Left colon (tissue), 2 donors: Measurements from ENCODE around the gene MAD1L1. TPM values are rescaled to one million over a fixed set of nuclear protein-coding genes. Genes with fewer than 3 reads are reported as not detected.

ENCODE experiments used
- ATAC-seq: fragments of 200-7000 bp; cut with Tn5 transposase; one replicate; pipeline ENCODE4 v1.9.1; 2020; ENCODE audit warnings: mild to moderate bottlenecking, moderate library complexity
- DNase-seq, 2 donors: peaks; one replicate each; pipeline ENCODE4 v3.0.0-alpha.2; 2020
- intact Hi-C, 2 donors: fragments of 100-400 bp; cut with DNase I in 1 of 2; cut with micrococcal nuclease in 1 of 2; formaldehyde crosslinking; loops; one replicate each; pipeline versions ENCODE4 v1.11.2 to v1.14.0; 2022; cut with DNase I, micrococcal nuclease
- total RNA-seq, 2 donors: library from RNA; stranded (reverse); fragmentation: NEBNext Ultra II Directional; extraction: Animal tissue kit (Norgen Biotek cat#: 25700); gene quantifications; one replicate each; pipeline ENCODE4 v1.2.1, GENCODE V29; 2021
- donor health status: DM: no; HTN: no; CAD: no.
- donor health status: DM: yes; HTN: yes; CAD: no.

Gene MAD1L1
- total RNA-seq, 2 donors from 2014 or later = 22.1 to 28.2 TPM

DNA sequence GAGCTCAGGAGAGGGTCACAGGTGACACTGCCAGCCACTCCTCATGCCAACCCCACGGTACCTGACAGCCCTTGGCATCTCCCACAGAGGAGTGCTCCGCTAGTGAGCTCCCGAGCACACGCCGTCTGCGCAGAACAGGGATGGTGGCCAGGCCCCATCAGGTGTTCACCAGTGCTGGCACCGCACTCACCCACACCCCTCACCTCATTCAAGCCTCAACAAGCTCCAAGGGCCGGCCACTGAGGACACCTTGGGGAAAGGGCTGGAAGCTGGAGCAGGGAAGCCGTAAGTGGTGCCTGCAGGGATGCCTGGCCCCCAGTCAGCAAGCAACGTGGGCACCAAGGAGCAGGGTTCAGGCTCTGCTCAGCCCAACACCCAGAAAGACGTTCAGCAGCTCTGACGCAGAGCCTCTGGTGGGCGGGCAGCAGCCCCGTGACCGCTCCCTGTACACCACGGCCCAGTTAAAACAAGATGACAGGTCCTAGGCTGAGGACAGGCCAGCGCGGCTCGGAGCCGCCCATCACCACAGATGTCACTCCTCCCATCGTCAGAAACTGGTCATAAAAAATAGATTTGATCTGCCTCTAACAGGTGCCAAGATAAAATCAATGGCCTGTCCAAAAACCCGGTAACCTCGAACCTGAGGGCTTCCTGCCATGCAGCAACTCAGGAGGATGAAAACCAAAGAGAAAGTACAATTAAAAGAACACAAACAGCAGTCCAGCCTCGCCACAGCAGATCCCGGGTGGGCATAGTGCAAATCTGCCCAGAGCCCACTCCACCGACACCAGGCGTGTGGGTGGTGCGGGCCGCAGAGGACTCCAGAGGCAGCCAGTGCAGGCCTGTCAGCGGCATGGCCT is 275.9 kb downstream of the MAD1L1 start:
- intact Hi-C loops = no loop called here
- DNase-seq = no peak
- no peak for ATAC-seq

DNA sequence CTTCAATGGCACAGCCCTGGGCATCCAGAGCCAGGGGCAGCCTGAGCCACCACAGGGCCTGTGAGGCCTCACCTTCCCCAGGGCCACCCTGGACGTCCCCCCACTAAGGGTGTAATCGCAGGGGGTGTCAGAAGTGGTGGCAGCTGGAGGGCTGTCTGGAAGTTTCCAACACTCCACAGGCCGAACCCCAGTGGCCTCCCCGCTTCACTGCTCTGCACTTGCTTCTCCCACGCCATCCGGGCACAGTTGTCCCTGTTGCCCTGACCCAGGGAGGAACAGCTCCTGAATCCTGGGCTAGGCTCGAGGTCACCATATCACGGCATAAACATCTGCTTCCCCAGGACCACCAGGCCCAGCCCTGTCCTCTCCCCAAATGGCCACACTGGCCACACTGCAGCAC is 276.6 kb downstream of the MAD1L1 start:
- no peak for DNase-seq
- intact Hi-C loops = no loop called here
- ATAC-seq = no peak

DNA sequence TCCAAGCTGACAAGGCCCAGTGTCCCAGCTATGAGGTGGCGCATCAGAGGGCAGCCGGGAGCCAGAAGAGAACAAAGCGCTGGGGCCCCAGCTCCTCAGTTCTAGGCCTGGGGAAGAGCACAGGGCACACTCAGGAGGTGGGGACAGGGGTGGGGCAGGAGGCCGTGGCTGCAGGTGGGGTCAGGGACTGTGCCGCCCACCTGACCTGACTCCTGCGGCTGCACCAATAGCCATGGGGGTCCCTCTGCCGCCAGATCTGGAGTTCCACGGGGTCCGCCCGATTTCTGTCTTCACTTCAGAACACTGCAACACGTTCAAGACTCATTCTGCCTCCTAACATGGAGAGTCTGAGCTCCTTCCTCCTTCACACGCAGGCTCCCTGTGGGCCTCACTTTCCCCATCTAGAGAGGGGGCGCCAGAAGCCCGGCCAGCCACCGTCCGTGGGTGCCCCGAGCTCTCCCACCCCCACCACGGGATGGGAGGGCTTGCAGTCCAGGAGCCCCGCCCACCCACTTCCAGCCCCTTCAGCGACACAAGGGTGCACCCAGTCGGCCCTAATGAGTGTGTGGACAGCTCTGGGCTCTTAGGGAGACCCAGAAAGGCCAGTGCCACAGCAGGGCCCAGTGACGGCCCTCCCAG is 278.3 kb downstream of the MAD1L1 start:
- intact Hi-C loops = no loop called here
- DNase-seq = no peak
- no peak for ATAC-seq

DNA sequence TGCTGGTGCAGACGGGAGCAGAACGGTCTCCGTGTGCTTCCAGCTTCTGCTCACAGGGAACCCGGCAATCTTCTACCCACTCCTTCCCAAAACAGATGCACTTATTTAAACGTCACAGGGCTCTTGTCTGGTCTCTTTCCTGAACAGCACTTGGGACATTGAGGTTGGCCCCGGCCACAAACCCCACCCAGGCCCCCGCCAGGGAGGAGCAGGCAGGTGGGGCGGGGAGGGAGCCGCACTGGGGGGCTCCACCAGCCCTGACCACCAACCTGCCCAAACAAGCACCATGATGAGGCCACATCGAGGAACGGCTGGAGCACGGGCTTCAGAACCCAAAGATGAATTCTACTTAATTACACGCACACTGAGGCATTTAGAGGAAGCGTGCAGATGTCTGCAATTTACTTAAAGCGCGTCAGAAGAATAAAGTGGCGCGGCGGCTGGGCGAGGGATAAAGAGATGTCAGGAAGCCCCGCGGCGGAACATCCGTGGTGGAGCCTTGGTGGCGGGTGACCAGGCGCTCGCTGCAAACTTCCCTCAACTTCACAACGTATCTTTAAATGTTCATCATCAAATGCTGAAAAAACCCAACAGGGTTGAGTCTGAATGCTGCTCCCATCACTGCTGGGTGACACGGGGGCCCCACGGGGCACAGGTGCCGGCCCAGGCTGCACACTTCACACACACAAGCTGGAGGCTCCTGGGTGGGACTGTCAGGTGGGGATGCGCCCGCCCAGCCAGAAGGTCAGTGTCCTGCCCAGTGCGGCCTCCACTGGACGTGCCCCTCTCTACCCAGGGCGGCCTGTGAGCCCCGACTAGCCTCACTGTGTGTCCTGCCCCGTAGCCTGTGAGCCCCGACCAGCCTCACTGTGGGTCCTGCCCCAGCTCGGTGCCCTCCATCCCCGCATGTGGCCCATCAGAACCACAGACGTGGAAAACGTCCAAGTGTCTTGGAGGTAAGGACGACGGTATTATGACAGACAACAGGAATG is 279.2 kb downstream of the MAD1L1 start:
- no peak for ATAC-seq
- no peak for DNase-seq
- intact Hi-C loops = no loop called here

DNA sequence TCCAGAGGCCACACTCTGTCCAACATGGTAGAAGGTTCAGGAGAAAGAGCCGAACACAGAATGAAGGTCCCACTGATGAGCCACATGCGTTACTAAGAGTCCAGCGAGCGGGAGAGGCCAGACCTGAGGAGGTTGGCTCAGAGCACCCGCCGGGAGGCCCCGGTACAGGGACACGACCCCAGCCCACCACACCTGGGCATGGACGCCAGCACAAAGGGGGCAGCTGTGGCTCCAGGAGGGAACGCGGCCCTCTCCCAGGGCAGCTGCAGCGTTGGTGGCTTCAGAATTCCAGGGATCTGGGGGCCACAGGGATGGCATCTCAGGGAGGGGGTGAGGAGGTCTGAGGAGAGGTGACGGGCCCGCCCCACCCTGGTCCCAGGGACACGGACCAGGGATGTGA is 280.0 kb downstream of the MAD1L1 start:
- no peak for DNase-seq
- no peak for ATAC-seq
- intact Hi-C loops = no loop called here

DNA sequence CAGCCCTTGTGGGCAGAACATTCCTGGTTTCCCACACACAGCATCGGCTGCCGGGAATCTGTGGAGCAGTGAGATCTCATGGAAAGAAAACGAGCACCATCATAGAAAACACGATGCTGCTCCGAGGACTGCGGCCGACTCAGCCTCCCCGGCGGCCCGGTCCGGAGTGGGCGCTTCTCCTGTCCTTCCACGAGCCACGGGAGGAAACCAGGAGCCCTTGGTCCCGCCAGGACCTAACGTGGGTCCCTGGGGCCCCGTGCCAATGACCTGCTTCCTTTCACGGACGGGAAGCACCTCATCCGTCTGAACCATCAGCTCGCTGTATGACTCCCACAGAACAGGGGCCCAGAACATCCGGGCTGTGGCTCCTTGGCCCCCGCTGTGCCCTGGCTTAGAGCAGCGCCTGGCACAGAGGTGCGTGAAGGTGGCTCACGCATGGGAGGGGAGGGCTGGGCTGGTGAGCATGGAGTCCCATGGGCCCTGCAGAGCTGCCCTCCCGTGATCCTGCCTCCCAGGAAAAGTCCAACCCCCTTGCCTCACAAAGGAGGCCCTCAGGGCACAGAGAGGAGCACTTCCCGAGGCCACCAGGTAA is 280.5 kb downstream of the MAD1L1 start:
- intact Hi-C loops = no loop called here
- no peak for DNase-seq
- ATAC-seq = no peak

DNA sequence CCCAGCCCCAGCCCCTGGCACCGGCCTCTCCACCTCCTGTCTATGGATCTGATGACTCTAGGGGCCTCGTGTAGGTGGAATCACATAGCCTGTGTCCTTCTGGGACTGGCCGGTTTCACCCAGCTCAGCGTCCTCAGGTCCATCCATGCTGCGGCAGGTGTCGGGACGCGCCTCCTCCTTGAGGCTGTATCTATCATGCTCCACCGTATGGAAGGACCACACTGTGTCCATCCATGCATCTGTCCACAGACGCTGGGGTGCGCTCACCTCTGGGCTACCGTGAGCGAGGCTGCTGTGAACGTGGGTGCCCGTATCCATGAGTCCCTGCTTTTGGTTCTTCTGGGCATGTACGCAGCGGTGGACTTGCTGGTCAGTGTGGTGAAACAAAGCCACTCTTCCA is 281.1 kb downstream of the MAD1L1 start:
- ATAC-seq = no peak

DNA sequence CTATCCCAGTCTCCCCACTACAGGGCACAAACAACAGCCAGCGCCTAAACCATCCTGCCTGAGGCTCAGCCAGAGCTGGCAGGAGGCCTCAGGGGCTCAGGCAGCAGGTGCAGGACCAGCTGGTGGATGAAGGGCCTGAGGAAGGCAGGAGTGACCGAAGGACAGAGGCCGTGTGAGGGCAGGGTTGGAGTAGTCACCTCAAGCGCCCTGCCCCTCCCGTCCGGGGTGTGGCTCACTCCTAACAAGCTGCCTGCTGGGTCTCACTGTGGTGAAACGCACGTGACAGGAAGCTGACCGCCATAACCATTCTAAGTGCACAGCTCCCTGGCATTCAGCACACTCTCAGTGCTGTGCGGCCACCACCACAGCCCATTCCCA is 281.6 kb downstream of the MAD1L1 start:
- peak; percentile 91 for ATAC-seq
- intact Hi-C loops = no loop called here
- DNase-seq = peak; percentile 60 to 72

More for the DNA sequence above, 281.1 kb downstream of the MAD1L1 start:
- intact Hi-C loops = no loop called here
- DNase-seq = no peak

DNA sequence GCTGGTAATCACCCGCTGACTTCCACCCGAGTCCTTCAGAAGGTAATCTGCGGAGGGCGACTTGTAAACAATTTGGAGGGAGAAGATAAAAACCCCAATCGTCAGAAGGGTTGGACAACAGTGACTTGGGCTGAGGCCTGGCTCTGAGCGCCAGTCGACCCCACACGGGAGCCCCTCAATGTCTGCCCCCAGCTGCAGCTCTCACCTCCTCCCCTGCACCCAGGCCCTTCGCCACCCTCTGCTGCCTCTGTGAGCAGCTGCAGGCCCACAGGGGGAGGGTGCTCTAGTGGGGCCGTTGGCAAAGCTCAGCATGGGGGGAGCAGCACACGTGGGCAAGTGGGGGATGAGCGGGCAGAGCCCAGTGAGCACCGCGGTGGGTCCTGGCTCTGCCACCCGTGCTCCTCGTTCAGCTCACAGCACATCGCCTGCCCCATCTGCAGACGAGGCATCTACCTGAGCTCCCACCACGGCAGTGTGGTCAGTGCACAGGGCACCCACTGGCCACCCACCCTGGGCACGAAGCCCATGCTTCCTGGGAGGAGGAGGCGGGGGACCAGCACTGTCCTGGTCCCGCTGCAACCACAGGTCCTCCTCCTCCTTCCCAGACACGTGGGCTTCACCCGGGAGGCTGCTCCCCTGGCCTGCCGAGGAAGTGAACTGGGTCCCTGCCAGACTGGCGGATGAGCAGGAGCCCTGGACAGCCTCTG is 282.1 kb downstream of the MAD1L1 start:
- ATAC-seq (no peak), DNase-seq (no peak)
- intact Hi-C loops = no loop called here

DNA sequence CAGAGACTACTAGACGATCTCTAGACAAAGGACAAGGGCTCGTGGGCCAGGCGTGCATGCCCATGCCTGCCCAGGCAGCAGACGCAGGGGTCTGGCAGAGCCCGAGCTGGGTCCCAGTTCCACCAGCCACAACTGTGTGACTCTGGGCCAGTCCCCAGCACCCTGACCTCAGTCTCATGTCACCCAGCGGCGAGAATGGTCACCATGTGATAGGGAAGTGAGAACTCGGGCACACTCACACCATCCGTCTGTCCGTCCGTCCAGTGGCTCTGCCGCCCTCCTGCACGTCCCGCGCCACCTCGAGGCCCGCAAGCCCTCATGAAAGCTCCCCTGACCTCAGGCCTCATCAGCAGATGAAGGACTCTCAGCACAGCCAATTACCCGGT is 282.7 kb downstream of the MAD1L1 start:
- ATAC-seq = no peak
- intact Hi-C loops = no loop called here
- no peak for DNase-seq

DNA sequence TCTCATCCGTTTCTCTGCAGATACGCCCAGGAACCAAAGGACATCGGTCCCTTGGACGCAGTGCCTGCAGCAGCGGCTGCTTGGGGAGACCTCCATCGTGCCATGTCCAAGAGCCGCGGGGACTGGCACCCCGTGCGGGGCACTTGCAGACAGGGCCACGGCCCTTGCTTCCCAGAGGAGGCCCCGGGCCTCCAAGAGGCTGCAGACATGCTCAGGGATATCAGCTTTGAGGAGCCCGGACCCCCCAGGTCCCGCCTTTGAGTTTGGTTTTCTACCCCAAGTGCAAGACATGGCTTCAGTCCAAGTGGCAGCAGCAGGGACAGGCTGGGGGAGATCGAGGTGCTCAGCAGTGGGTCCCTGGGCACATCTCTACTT is 283.1 kb downstream of the MAD1L1 start:
- intact Hi-C loops = no loop called here
- ATAC-seq = no peak
- no peak for DNase-seq

DNA sequence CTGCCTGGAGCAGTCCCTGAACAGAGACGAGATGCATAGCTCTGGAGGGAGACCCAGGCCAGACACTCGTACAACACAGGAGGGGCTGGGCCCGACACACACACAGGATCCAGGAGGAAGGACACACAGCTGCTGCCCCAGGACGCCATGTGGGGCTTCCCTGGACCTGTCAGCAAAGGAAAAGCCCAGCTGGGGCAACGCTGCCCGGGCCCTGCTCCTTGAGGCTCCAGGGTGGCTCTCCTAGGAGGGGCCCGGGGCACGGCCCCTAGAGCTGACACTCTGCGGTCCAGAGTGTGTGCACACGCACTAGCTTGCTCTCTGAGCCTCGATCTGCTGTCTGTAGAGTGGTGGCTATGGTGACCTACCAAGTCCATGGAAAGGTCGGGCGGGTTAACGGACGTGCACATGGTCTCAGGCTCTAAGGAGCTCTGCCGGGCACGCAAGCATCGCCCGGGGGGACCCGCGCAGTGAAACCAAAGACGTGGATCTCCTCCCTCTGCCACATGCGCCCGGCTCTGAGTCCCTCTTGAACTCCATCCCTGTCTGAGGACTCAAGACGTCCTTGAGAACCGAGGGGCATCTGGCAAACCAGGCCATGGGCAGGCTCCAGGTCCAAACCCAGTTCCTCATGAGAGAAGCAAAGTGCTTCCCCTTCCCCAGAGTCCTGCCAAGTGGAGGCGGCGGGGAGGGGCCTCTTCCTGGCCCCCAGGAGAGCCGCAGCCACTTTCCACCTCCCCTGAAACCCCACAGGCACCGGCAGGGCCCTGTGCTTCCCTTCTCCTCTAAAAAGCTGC is 283.7 kb downstream of the MAD1L1 start:
- intact Hi-C loops = no loop called here
- DNase-seq = no peak
- no peak for ATAC-seq

DNA sequence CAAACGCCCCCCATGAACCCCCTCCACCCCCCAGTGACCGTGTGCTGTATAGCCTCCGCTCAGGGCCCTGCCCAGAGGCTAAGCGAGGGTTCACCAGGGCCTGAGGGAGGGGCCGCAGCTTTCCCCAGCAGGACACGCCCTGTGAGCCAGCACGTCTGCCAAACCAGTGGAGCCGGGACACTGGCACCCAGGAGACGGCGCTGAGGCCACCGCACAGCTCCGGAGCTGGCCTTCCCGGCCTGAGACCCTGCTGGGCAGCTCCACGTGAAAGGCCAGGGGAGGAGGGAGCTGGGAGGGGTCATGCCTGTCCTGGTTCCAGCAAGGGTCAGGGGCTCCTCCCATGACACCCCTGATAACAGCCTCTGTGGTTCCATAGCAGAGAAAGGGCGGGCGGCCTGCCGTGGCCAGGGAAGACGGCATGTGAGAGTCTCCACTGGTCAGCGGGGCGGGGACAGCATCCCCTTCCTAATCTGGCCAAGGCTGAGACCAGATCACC is 284.4 kb downstream of the MAD1L1 start:
- DNase-seq (peak in 1 of 2 donors; percentile 35), ATAC-seq (peak; percentile 64)
- intact Hi-C loops = no loop called here

DNA sequence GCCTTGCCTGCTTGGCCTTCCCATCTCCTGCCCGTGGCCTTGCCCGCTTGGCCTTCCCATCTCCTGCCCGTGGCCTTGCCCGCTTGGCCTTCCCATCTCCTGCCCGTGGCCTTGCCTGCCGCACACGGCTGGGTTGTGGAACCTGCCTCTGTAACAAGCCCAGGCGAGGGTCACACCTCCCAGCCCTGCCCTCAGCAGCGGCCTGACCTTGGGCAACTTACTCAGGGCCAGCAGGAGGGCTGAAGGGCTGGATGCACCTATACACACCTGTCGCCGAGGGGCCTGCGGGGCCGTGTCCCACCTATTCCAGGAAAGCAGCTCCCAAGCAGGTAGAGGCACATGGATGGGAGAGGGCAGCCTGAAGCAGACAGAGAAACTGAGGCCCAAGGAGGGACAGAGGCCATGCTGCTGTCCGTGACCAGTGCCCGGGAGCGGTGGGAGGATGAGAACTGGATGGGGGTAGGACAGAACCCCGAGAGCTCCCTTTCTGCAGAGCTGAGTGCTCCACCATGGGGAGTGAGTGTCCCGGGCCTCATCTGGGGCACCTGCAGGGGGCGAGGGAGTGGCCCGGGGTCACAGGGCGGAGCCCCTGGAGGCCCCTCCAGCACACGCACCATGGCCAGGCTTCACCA is 285.0 kb downstream of the MAD1L1 start:
- intact Hi-C loops = no loop called here
- ATAC-seq (no peak), DNase-seq (no peak)

DNA sequence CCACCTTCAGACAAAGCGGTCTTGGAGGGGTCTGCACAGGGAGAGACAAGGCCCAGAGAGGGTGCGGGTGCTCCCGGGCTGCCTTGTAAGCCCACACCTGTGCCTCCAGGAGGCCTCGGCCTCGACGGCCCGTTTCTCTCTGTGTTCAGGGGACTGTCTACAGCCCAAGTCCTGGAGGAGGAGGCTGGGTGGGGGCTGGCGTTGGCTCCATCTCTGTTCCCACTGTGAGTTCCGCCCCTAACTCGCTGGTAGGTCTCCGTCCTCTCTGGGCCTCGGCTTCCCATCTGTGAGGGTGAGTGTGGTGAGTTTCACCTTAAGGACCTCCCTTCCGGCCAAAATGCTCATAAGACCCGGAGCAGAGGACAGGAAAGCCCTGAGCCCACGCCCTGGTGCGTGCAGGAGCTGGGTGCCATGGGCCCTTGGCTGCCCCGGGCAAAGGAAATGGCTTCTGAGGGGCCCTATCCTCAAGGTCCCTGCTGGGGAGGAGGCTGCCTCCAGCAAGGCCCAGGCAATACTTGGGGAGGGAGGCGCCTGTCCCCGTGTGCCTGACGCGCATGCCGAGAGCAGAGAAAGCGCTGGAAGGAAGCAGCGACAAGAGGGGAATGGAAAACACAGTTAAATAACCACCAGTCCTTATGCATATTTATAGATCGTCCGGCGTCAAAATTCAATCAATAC is 285.8 kb downstream of the MAD1L1 start:
- intact Hi-C loops = no loop called here
- DNase-seq (no peak), ATAC-seq (no peak)

DNA sequence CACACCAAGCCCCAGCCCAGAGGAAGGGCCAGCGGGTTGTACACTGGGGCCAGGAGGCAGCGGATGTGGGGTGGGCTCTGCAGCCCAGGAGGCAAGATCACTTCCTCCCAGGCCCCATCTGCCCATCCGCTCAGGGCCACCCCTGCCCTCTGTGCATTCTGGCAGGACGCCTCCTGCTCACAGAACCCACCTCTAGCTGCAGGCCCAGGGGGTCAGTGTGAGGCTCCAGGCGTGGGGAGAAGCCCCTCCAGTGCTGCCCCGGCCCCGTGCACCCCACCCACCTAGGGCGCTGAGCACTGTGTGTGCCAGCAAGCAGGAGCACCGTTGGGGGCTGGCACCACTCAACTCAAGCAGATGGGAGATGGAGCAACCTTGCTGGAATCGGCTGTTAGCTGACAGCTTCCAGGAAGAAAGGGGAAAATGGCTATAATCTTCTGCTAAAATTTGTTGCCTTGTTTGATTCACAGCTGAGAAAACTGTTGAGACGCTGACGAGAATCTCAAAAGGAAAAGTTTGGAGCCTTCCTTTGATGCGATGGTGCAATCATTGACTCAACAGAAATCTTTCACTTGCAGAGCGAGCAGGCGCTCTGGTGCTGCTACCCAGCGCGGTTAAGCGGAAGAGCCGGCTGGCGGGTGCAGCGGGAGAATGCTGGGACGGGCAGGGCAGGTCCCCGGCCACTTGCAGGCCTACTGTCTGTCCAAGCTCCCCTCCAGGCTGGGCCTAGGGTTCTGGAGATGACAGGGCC is 286.5 kb downstream of the MAD1L1 start:
- DNase-seq (no peak), ATAC-seq (no peak)
- intact Hi-C loops = no loop called here
